Ureter (tissue), 1 donor: ENCODE data around the gene FGFR2. TPM values are rescaled to one million over a fixed set of nuclear protein-coding genes. Genes with fewer than 3 reads are reported as not detected.
A peak's percentile ranks its signal among the peaks of the same experiment; 100 is the strongest.

ENCODE experiments used
- DNase-seq: peaks from one replicate; pipeline ENCODE4 v3.0.0-alpha.2; 2020; ENCODE audit warnings: low spot score
- total RNA-seq: library from RNA; stranded (reverse); gene quantifications from one replicate; pipeline ENCODE4 v1.2.4, GENCODE V29; 2023
- donor health status: DM: yes; HTN: yes; CAD: no.

The FGFR2 gene
- 36.2 TPM for total RNA-seq

GRCh38 chr10:121598263-121599249 lies at the start of gene FGFR2:
Gene FGFR2 (minus strand): TSS chr10:121598444. CDS start chr10:121593817, 4,627 bp downstream.
- DNase-seq = peak; percentile 88

GRCh38 chr10:121647401-121647800 lies 49.2 kb upstream of the FGFR2 start:
- no peak for DNase-seq

DNA sequence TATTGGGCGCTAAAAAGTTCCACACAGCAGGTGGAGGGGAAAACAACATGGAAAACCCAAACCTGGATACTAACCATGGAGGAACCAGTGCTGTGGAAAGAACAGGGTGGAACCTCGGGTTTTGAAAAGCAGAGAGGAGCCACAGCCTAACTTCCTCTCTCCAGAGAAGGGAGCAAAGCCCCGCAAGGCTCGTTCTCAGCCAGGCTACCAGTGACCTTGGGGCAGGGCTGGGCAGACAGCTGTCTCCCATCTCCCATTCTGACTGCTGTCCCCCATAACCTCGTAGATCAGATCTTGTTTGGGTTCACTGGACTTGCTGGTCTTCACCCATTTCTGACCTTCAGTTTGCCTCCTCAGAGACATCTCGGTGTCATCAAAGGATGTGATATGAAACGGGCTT lies 47.5 kb upstream of the FGFR2 start:
- no peak for DNase-seq

- no peak for DNase-seq
These were observed 46.3 kb upstream of the FGFR2 start for GRCh38 chr10:121644501-121644900.

DNA sequence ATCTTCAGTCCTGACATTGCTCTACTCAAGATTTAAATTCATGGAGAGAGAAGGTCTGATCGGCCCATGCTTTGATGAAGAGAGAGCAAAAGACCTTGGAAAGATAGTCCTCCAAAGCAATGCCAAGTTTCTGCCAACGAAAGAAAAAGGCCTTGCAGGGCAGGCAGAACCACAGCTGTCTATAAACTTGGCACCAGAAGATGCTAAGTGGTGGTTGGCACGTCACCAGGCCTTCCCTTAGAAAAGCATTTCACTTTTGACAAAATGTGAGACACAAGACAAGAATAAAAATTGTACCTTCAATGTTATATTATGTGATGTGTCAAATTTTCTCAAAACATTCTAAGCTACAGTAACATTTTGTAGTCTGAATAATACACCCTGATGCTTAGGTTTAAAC lies 42.0 kb upstream of the FGFR2 start:
- DNase-seq = no peak

DNA sequence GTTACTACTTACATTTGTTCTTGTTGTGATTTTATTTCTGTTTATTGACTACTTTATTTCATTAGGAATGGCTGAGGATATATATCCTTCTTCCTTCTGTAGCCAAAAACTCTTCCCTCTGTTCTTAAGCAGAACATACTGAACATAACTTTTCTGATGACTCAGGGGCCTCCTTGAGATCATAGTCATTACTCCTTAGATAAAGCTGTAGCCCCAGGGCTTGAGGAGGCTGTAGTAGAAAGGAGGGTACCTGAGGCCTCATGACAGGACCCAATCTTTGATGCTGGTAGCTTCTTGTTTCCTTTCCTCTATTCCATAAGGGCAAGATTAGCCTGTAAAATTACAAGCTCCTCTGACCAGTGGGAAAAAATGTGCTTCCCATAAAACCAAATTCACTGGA lies 41.2 kb upstream of the FGFR2 start:
- no peak for DNase-seq

GRCh38 chr10:121637437-121637836 lies 39.2 kb upstream of the FGFR2 start:
- DNase-seq = no peak

DNA sequence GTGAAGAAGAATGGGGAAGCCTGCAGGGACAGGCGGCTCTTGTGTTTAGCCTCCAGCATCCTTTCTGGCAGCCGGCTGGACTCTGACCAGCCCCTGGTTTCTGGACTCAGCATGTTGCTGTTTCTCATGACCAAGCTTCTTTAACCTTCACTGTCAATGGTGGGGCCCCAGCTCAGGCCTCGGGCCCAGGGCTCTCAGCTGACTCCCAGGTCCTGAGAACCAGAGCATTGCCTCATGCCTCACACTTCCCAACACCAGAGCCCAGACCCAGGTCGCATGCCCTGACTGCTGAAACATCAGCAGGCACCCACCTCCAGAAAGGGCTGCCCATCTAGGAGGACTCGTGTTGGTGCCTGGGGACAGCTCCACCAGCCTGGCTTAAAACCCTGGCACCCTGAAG lies 34.8 kb upstream of the FGFR2 start:
- no peak for DNase-seq

GRCh38 chr10:121631365-121632029 lies 33.3 kb upstream of the FGFR2 start:
- DNase-seq = no peak

- no peak for DNase-seq
These were observed 30.6 kb upstream of the FGFR2 start for GRCh38 chr10:121628859-121629258.

DNA sequence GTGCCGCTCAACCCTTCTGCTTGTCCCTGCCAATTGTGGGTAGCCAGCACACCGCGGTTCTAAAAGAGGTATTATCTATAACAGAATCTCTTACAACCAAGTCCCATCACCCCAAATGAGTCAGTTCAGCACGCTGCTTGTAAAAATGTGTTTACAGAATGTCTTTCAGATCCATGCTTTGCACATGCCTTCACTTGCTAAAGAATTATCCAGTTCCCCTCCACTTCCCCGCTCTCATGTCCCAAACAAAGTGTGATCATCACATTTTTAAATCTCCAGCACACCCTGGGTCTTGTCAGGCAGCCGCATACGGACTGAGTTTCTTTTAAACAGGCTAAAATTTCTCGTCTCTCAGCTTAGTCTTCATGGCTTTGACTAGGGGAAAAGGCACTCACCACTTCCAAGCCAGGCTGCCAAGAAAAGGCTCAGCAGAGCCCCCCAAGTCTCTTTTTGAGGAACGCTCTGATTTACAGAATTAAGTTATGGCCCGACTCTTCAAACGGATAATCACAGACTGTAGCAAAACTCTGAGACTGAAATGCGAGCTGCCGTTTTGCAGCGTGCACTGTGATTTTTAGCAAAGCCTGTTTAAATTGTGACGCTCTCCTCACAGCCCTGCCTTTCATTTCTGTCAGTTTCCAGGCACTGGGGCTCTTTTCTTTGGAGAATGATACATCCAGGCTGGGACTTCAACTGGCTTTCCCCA lies 29.8 kb upstream of the FGFR2 start:
- DNase-seq = peak; percentile 49

DNA sequence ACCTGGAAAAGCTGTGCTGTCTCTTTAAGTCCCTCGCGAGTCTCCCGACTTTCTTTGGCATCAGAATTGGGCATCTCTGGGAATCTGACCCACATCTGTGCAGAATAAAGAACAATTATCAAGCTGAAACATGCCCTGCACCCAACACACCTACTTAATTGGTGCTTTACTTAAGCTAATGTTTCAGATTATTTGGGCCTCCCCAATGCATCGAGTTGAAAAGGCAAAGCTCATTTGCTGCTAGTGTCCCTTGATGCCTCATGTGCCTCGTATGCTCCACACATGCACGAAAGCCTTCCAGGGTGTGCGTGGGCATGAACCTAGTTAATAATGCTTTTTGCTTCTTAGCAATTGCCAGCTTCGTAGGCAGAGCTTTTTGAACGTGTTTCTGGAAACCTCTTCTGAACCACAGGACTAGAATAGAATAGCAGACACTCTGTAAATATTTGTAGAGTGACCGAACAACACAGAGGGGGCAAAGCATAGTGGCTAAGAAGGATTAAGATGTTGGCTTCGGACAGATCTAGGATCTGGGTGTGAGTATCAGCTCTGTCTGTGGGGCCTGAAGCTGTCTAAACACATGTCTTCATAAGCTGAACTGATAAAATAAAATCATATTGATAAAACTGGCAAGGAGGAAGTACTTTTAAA lies 26.7 kb upstream of the FGFR2 start:
- no peak for DNase-seq

GRCh38 chr10:121618906-121619305 lies 20.7 kb upstream of the FGFR2 start:
- DNase-seq = no peak

DNA sequence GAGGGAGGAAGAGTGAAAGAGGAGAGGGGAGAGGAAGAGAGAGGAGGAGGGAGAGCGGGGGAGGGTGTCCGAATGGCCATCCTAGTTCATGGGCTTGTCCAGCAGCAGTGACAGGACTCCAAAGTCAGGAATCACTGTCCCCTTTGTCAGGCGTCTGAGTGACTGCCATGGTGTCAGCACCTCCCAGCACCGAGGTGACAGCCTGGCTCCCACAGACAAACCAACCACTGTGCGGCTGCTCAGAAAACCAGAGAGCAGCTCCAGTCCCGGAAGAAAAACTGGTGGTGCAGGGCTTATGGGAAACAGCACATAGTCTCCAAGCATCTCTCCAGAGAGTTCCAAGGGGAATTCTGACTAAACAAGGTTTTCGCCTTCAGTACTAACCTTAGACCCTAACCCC lies 18.9 kb upstream of the FGFR2 start:
- DNase-seq = no peak

GRCh38 chr10:121616291-121616690 lies 18.0 kb upstream of the FGFR2 start:
- no peak for DNase-seq

DNA sequence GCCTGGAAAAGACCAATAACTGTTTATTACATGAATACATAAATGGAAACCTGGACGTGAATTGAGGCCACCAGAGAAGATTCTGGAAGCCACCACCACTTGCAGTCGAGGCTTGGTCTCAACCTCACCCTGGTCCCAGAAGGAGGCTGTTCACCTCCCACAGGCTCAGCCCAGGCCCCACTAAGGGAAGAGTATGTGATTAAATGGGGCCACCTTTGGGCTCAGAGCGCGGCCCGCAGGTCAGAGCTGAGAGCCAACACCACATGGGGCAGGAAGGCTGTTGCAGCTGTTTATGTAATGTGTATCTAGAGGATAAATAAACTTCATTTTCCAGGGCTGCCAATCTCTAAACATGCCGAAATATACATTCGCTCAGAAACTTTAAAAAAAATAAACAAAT lies 17.6 kb upstream of the FGFR2 start:
- no peak for DNase-seq

- no peak for DNase-seq
These were observed 17.2 kb upstream of the FGFR2 start for GRCh38 chr10:121615435-121615793.

GRCh38 chr10:121614613-121615434 lies 16.6 kb upstream of the FGFR2 start:
- DNase-seq = no peak

DNA sequence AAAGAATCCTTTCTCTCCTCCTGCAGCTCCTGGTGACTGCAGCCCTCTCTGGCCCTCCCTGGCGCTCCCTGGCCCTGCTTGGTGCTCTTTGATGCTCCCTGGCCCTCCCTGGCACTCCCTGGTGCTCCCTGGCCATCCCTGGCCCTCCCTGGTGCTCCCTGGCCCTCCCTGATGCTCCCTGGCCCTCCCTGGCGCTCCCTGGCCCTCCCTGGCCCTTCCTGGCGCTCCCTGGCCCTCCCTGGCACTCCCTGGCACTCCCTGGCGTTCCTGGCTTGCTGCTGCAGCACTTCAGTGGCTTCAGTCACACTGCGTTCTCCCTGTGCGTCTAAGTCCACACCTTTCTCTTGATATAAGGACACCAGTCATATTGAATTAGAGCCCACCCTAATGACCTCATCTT lies 15.2 kb upstream of the FGFR2 start:
- no peak for DNase-seq

DNA sequence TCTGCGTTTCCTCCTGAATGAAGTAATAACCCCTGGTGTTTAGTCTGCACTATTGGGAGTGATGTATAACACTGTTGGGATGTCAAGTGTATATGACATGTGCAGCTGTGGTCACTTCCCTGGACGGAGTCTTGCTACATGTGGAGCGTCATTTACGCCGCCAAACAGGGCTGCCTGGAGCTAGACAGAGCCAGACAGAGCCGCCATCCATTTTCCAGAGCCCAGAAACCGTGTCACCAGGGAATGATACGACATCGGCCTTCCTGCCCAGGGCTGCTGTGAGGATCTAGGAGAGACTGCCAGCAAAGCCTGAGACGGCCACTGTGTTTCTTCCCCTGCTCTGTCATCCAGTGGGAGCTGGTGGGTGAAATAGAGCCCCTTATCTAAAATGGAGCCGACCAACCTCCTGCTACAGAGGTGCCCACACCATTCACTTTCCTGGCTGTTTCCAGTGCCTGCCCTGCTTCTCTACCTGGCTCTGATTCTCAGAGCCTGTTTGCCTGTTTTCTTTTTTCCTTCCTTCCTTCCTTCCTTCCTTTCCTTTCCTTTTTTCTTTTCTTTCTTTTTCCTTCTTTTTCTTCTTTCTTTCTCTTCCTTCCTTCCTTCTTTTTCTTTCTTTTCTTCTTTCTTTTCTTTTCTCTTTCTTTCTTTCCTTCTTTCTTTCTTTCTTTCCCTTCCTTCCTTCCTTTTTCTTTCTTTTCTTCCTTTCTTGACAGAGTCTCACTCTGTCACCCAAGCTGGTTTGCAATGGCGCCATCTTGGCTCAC lies 13.3 kb upstream of the FGFR2 start:
- DNase-seq = no peak
